ENCODE results near the gene BCR.
A peak's percentile ranks its signal among the peaks of the same experiment; 100 is the strongest.

BCR gene

DNA sequence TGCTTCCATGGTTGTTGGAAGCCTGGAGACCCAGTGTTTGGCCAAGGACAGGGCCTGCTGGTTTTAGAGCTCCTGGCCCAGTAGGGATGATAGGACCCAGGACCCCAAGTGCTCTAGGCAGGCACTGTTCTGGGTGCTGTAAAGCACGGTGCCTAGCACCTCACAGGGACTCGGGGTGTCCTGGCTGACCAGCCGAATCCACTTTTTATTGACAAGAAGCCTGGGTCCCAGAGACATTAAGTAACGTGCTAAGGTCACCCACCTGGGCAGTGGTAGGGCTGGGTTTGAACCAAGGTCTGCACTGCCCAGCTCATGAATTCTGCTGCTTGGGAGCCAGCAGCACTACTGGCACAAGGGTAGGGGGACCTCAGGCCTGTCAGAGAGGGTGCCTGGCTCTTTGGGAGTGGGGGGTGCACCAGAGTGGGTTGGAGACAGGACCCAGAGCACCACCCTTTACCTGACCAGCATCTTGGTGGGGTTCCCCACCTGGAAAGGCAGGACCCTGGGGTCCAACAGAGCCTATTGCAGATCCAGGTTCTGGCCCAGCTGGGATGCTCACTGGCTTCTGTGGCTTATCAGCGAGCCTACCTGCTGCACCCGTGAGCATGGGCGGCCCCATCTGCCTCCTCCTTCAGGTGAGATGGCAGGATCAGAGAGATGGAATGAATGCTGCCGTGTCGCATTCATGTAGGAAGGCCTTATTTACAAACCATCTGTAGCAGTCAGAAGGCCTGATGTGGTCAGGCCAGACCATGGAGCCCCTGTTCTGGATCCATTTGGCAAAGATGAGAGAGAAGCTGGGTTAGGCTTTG lies 52.0 kb downstream of the BCR start:
- no peak for DNase-seq

DNA sequence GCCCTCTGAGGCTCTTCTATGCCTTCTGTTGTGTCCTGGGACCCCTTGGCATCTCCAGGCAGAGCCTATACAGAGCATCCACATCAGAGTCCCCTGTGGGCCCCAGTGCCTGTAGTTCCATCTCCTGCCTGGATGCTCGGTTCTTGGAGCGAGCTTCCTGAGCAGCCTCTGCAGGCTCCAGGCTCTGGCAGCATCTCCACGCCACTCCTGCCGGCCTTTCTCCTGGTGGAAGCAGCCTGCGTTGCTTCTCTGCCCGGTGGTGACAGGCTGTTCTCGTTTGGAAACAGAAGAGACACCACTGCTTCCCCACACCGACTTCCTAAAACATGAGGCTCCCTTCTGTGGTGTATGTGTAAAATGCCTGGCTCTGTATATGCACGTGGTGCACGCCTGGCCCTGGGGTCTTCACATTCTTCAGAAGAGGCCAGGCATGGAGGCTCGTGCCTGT lies 52.8 kb downstream of the BCR start:
- no peak for DNase-seq

DNA sequence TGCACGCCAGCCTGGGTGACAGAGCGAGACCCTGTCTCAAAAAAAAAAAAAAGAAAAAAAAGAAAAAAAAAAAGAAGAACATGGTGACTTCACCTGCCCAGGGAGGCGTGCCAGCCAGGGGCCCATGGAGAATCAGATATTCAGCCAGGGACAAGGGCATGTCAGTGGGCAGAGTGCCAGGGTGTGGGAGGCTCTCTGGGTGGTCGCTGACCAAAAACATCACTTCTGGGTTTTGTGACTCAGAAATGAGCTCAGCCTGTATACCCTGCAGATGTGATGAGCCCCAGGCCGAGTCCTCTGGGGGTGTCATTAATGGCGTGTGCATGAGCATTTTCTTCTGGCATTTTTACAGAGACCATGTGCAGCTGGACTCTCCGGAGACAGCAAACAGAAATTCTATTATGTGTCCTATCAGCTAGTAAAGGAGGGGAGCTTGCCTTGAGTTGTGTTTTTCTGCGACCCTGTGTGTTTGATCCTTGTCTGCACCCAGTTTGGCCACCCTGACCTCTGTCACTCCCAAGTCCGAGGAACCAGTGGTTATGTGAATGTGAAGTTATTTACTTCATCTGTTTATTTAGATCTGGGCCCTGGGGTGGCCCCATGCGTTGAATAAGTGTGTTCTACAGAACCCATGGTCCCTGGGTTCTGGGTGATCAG lies 53.6 kb downstream of the BCR start:
- no peak for DNase-seq

- no peak for DNase-seq
Measured at GRCh38 chr22:23234409-23235161, 54.3 kb downstream of the BCR start.

GRCh38 chr22:23235425-23235824 lies 55.1 kb downstream of the BCR start:
- no peak for DNase-seq

- DNase-seq: no peak
Measured at GRCh38 chr22:23236026-23236425, 55.7 kb downstream of the BCR start.

DNA sequence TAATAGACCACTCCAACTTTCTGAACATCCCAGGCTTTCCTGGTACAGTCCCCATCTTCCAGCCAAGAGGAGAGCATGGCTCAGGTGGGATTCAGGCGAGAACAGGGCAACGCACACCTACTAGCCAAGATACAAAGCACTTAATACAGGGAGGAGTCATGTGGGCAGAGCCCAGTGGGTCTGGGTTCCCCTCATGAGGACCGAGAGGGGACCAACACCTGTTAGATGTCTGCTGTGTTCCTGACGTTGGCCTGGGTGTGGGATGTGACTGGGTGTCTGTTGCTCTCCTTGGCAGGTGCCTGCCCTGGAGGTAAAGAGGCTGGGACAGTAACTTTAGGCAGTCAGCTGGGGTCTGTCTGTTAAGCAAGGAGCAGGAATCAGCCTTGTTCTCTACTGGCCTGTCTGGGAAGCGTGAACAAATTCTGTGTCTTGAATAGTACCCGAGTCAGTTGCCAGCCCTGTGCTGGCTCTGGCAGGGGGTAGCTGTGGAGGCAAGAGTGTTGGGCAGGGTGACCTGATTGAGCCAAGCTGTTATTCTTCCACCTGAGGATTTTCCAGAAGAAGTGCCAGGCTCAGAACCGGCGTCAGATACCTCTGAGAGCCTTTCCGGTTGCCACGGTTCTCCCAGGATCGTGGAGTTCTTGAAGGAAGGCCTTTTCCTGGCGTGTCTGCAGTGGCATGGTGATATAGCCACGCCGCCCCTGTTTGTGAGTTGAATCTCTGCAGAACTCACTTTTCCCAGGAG lies 56.3 kb downstream of the BCR start:
- no peak for DNase-seq

DNA sequence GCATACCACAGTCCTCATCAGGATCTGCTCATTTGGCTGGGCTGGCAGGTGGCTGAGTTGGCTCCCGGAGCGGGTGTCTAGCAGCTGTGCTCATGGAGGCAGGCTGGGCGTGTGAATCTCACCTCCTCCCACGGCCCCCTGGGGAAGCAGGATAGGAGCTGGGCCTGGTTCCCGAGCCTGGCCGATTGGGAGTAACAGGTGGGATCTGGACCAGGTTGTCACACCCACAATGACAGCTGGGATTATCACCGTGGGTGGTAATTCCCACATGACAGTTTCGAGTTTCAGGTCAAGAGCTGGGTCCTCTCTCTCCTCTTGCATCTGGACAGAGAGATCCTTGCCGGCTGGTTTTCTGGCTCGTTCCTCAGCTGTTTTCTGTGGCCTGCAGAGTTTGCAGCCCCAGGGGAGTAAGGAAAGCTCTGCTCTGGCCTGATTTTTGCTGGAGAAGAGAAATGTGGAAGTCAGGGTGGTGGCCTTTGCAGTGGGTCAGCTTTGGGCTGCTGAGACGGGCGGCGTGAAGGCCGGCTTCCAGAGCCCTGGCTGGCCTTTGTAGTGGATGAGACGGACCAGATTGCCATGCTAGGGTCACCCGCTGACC lies 57.0 kb downstream of the BCR start:
- DNase-seq: peak in 1 of 2 experiments; percentile 20

DNA sequence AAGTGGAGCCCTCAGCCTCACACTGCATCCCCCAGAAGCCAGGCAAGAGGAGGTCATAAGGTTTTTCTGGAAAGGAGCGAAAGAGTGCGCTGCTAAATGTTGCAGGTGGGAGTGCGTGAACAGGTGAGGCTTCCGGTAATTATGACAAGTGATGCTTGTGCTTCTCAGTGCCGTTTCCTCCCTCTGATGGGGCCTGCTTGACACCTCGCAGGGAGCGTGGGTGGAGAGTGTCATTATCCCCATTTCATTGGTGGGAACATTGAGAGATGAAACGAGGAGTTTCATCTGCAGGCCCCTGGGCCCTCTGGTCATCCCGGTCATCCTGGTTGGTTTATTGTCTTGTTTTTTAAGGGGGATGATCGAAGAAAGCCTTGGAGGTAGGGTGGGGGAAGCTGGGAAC lies 57.5 kb downstream of the BCR start:
- no peak for DNase-seq

- DNase-seq: no peak
Measured at GRCh38 chr22:23238707-23239106, 58.4 kb downstream of the BCR start.

GRCh38 chr22:23239429-23239828 lies 59.1 kb downstream of the BCR start:
- DNase-seq: no peak

DNA sequence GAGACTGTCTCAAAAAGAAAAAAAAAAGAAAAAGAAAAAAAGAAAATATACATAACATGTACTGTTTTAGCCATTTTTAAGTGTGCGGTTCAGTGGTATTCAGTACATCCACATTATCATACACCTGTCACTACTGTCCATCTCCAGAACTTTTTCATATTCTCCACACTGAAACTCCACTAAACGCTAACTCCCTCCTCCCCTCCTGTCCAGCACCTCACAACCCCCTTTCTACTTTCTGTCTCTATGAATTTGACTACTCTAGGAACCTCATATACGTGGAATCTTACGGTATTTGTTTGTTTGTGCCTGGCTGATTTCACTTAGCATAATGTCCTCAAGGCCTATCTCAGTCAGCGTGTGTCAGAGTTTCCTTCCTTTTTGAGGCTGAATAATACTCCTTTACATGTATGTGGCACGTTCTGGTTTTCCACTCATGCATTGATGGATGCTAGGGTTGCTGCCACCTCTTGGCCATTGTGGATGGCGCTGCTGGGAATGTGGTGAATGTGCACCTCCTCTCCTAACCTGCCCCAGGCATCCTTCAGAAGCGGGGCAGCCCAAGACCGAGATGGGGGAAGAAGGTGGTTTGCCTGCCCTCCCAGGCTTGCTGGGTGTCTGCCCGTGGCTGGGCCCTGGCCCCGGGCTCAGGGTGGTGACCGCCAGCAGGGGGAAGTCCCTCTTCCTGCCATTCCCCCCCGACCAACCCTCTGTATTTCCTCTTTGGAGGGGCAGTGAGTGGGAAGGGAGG lies 60.5 kb downstream of the BCR start:
- peak in 1 of 2 experiments; percentile 14 for DNase-seq

- no peak for DNase-seq
Measured at GRCh38 chr22:23241562-23242472, 61.5 kb downstream of the BCR start.

DNA sequence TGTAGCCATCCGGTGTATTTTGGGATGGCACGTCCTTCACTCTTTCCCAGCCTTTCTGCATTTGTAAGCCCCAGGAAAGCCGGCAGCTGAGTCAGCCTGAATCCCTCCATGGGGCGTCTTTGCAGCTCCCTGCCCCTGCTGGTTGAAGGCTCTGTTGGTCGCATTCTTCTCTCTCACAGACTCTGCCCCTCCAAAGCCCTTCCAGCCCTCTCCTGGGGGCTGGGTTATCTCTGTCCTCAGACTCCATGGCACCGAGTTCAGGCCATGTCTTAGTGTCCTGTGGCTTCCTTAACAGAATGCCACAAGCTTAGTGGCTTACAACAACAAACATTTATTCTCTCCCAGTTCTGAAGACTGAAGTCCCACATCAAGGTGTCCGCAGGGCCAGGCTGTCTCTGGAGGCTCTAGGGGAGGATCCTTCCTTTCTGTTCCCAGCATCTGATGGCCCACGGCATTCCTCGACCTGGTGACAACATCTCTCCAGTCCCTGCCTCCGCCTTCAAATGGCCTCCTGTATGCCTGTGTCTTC lies 62.2 kb downstream of the BCR start:
- no peak for DNase-seq

DNA sequence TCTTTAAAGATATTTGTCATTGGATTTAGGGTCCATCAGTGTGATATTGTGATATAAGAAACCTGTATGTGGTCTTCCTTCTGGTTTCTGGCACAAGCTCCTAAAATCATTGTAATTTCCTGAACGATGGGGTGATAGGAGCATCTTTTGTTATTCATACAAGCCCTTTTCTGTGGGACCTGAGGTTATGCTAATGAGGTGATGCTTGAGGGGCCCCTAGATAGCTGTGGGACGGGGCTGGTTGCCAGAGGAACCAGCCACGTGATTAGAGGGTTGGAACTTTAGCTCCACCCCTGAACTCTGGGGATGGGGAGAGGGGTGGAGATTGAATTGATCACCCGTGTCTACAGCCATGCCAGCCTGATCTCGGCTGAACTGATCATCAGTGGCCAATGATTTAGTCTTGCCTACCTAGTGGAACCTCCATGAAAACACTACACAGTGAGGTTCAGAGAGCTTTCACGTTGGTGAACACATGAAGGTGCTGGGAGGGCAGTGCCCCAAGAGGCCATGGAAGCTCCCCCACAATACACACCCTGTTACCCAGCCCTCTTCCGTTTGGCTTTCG lies 62.8 kb downstream of the BCR start:
- DNase-seq: no peak

DNA sequence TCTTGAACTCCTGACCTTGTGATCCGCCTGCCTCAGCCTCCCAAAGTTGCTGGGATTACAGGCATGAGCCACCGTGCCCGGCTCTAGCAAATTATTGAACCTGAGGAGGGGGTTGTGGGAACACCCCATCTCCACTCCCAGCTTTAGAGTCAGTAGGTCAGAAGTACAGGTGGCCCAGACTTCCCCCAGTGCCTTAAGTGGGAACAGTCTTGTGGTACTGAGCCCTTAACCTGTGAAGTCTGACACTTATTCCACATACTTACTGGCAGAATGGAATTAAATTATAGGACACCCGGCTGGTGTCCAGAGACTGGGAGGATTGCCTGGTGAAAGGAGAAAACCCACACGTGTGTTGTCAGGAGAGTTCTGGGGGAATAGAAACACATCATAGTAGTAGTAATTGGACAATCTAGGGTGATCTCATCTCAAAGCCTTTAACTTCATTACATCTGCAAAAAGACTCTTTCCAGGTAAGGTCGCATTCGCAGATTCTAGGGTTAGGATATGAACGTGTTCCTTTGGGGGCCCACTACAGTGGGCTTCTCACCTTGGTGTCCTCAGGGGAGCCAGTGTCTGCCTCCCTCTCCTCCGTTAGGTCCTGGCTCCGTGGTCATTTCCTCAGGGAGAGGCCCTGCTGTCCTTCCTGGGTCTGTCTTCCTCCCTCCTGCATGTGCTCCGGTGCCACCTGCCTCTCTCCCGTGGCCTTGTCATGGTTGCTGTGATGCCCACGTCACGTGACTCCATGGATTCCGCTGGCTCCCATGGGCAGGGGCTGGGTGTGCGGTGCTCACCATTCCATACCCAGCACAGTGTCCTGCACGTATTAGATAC lies 63.8 kb downstream of the BCR start:
- DNase-seq: no peak

GRCh38 chr22:23244690-23245044 lies 64.4 kb downstream of the BCR start:
- no peak for DNase-seq

- no peak for DNase-seq
Measured at GRCh38 chr22:23245045-23245798, 64.9 kb downstream of the BCR start.

- no peak for DNase-seq
Measured at GRCh38 chr22:23245799-23246136, 65.5 kb downstream of the BCR start.

All from NCI-H526 (cell line).